GM23338 (cell line): Measurements from ENCODE around the gene CFAP65. TPM values are rescaled to one million over a fixed set of nuclear protein-coding genes. Genes with fewer than 3 reads are reported as not detected.

Experiments
- ATAC-seq: fragments of 200-7000 bp; cut with Tn5 transposase; 3 replicates; pipeline ENCODE4 v1.9.1; 2020
- DNase-seq: peaks from one replicate; pipeline ENCODE4 v3.0.0-alpha.2; 2015; ENCODE audit warnings: low spot score
- H2AFZ ChIP-seq: fragments of 200-600 bp; sonication (generic); 2 replicates; pipeline ENCODE4 v1.8.0; 2016; ENCODE audit warnings: antibody characterized with exemption, mild to moderate bottlenecking, moderate library complexity
- H3F3A ChIP-seq: fragments of 200-600 bp; sonication (generic); replicated peaks from 2 replicates; pipeline ENCODE4 v1.8.0; 2017; ENCODE audit warnings: antibody characterized with exemption, mixed run types, low read depth
- H3K27ac ChIP-seq: fragments of 200-600 bp; sonication (generic); 2 replicates; pipeline ENCODE4 v1.6.1; 2016; ENCODE audit warnings: low read depth
- H3K27me3 ChIP-seq: fragments of 200-600 bp; sonication (generic); 2 replicates; pipeline ENCODE4 v1.8.0; 2016; ENCODE audit warnings: mild to moderate bottlenecking, mixed run types, moderate library complexity; ENCODE audit not compliant: insufficient read depth
- H3K36me3 ChIP-seq: fragments of 200-600 bp; sonication (generic); 2 replicates; pipeline ENCODE4 v1.8.0; 2016; ENCODE audit warnings: mild to moderate bottlenecking; ENCODE audit not compliant: insufficient read depth
- H3K4me1 ChIP-seq: fragments of 200-600 bp; sonication (generic); 2 replicates; pipeline ENCODE4 v1.8.0; 2016; ENCODE audit warnings: mild to moderate bottlenecking, moderate library complexity; ENCODE audit not compliant: insufficient read depth
- H3K4me2 ChIP-seq: fragments of 200-600 bp; sonication (generic); 2 replicates; pipeline ENCODE4 v1.7.1; 2017; ENCODE audit warnings: mixed run types
- H3K4me3 ChIP-seq: fragments of 200-600 bp; sonication (generic); 2 replicates; pipeline ENCODE4 v1.6.1; 2016; ENCODE audit warnings: mixed run types
- H3K79me2 ChIP-seq: fragments of 200-600 bp; sonication (generic); replicated peaks from 2 replicates; pipeline ENCODE4 v1.8.0; 2017; ENCODE audit warnings: mild to moderate bottlenecking; ENCODE audit not compliant: insufficient read depth
- H3K9me2 ChIP-seq: fragments of 200-600 bp; sonication (generic); 2 replicates; pipeline ENCODE4 v1.8.0; 2017; ENCODE audit not compliant: insufficient read depth
- H4K20me1 ChIP-seq: fragments of 200-600 bp; sonication (generic); replicated peaks from 2 replicates; pipeline ENCODE4 v1.8.0; 2017; ENCODE audit warnings: mild to moderate bottlenecking; ENCODE audit not compliant: insufficient read depth
- H3K27ac Mint-ChIP-seq: 2 replicates; pipeline ENCODE4 v1.8.0; 2020; ENCODE audit warnings: inconsistent platforms, mild to moderate bottlenecking, moderate library complexity, mixed read lengths
- H3K27me3 Mint-ChIP-seq: 3 replicates; pipeline ENCODE4 v1.8.0; 2022; ENCODE audit warnings: low read depth, mild to moderate bottlenecking, moderate library complexity, mixed read lengths, inconsistent platforms; ENCODE audit not compliant: insufficient read depth, poor library complexity
- H3K36me3 Mint-ChIP-seq: 3 replicates; pipeline ENCODE4 v1.8.0; 2021; ENCODE audit warnings: low read depth, mild to moderate bottlenecking, inconsistent platforms, moderate library complexity, mixed read lengths
- H3K4me1 Mint-ChIP-seq: 3 replicates; pipeline ENCODE4 v1.8.0; 2020; ENCODE audit warnings: mild to moderate bottlenecking, inconsistent platforms, mixed read lengths
- H3K4me3 Mint-ChIP-seq: 3 replicates; pipeline ENCODE4 v1.8.0; 2021; ENCODE audit warnings: moderate library complexity, mild to moderate bottlenecking, inconsistent platforms, mixed read lengths
- H3K9me3 Mint-ChIP-seq: 3 replicates; pipeline ENCODE4 v1.8.0; 2020; ENCODE audit warnings: moderate library complexity, mild to moderate bottlenecking, inconsistent platforms, mixed read lengths
- CREB1 ChIP-seq: fragments of 250-450 bp; sonication (Bioruptor Pico); IDR thresholded peaks from 2 replicates; pipeline ENCODE4 v1.5.0; 2020; ENCODE audit warnings: low read depth, mild to moderate bottlenecking, moderate library complexity
- CTCF ChIP-seq, 2 experiments: fragments of 200-600 bp in 1 of 2; sonication (generic) in 1 of 2; conservative IDR thresholded peaks; 2 replicates each; pipeline versions ENCODE4 v1.5.1 to v1.6.1; 2016 to 2017; ENCODE audit warnings: antibody characterized with exemption in 2 of 2, low read depth in 2 of 2, mild to moderate bottlenecking in 2 of 2, moderate library complexity in 1 of 2
- EZH2 ChIP-seq: fragments of 200-600 bp; sonication (generic); IDR thresholded peaks from one replicate; pipeline ENCODE4 v1.8.0; 2017; ENCODE audit warnings: antibody characterized with exemption, mild to moderate bottlenecking, low read depth; ENCODE audit not compliant: unreplicated experiment
- EZH2phosphoT487 ChIP-seq: fragments of 200-600 bp; sonication (generic); IDR thresholded peaks from one replicate; pipeline ENCODE4 v1.8.1; 2018; ENCODE audit warnings: antibody characterized with exemption; ENCODE audit not compliant: unreplicated experiment
- NANOG ChIP-seq: IDR thresholded peaks from 2 replicates; pipeline ENCODE4 v1.6.1; 2016; ENCODE audit warnings: antibody characterized with exemption, borderline replicate concordance
- POLR2AphosphoS5 ChIP-seq: IDR thresholded peaks from 2 replicates; pipeline ENCODE4 v1.6.1; 2016; ENCODE audit warnings: antibody characterized with exemption, low read depth
- ZNF114 ChIP-seq: fragments of 250-450 bp; sonication (Bioruptor Pico); IDR thresholded peaks from 2 replicates; pipeline ENCODE4 v1.5.0; 2020; ENCODE audit warnings: mild to moderate bottlenecking, moderate library complexity
- ZNF331 ChIP-seq: fragments of 250-450 bp; sonication (Bioruptor Pico); IDR thresholded peaks from 2 replicates; pipeline ENCODE4 v1.5.0; 2020; ENCODE audit warnings: low read depth, mild to moderate bottlenecking, moderate library complexity
- polyA plus RNA-seq: library from polyadenylated mRNA; unstranded; fragments of >200 nt; fragmentation: Nextera tagmentation; extraction: Ambion mirVana; gene quantifications from 2 replicates; pipeline ENCODE4 v1.2.1, GENCODE V29; 2016
- total RNA-seq: library from RNA; depleted of rRNA; stranded (reverse); fragments of >200 nt; shearing (Covaris generic); gene quantifications from 2 replicates; pipeline ENCODE4 v1.2.3, GENCODE V29; 2014
- TF ChIP-seq, protein P1 (sequence below): IDR thresholded peaks from 2 replicates; pipeline ENCODE4 v1.6.1; 2016; ENCODE audit warnings: antibody characterized with exemption
- TF ChIP-seq, protein P2 (sequence below): fragments of 250-450 bp; sonication (Bioruptor Pico); IDR thresholded peaks from 2 replicates; pipeline ENCODE4 v1.5.0; 2020; ENCODE audit warnings: mild to moderate bottlenecking, moderate library complexity

Gene CFAP65
- total and polyA plus RNA-seq, 2 experiments from 2014 or later = 0.38 to 0.74 TPM

- Histone ChIP-seq H3K9me2 (no peaks in the 10 kb centered on the region), H3K4me1 (peaks cover 23% of the 10 kb centered on the region; the same call in 1 of the 2 replicates), H3K4me3 (peak overlapping the region; percentile 51; the same call in 1 of the 2 replicates), H3K79me2 (no peaks in the 10 kb centered on the region), H3F3A (0 out of 2 replicates have a peak, but pooled peaks cover 4% of the 10 kb centered on the region), H3K27me3 (peaks cover 100% of the 10 kb centered on the region), H3K36me3 (no peaks in the 10 kb centered on the region), H3K27ac (no peak overlapping the region), H4K20me1 (peaks cover 18% of the 10 kb centered on the region), H2AFZ (no peak overlapping the region), H3K4me2 (peak overlapping the region; percentile 81)
- no peak for ATAC-seq
- Mint-ChIP-seq H3K27me3 (peaks cover 96% of the 10 kb centered on the region), H3K4me3 (peak overlapping the region; percentile 56; the same call in 1 of the 3 replicates), H3K36me3 (no peaks in the 10 kb centered on the region; the same call in 2 of the 3 replicates), H3K4me1 (peaks cover 12% of the 10 kb centered on the region), H3K9me3 (peaks cover 3% of the 10 kb centered on the region; the same call in 2 of the 3 replicates), H3K27ac (no peak overlapping the region)
- peak; percentile 63 for TF ChIP-seq EZH2
- TF ChIP-seq NANOG = no peak
- DNase-seq = no peak
Measured at GRCh38 chr2:218986148-218986761, 55.1 kb downstream of the CFAP65 start.

GRCh38 chr2:218985325-218986091 lies 55.8 kb downstream of the CFAP65 start:
- no peaks in the 10 kb centered on the region for H3K79me2 ChIP-seq
- H3K4me2 ChIP-seq = peak overlapping the region; percentile 81
- Mint-ChIP-seq H3K4me1 (peaks cover 17% of the 10 kb centered on the region), H3K4me3 (peak overlapping the region; percentile 56), H3K27me3 (peaks cover 95% of the 10 kb centered on the region), H3K9me3 (peaks cover 3% of the 10 kb centered on the region; the same call in 2 of the 3 replicates), H3K36me3 (no peaks in the 10 kb centered on the region; the same call in 2 of the 3 replicates), H3K27ac (no peak overlapping the region)
- peaks cover 27% of the 10 kb centered on the region; the same call in 1 of the 2 replicates for H3K4me1 ChIP-seq
- H3K9me2 ChIP-seq = no peaks in the 10 kb centered on the region
- 0 out of 2 replicates have a peak, but pooled peaks cover 4% of the 10 kb centered on the region for H3F3A ChIP-seq
- DNase-seq (peak; percentile 86), ATAC-seq (peak; percentile 25)
- H3K27me3 ChIP-seq = peaks cover 99% of the 10 kb centered on the region
- H3K36me3 ChIP-seq = no peaks in the 10 kb centered on the region
- H3K27ac ChIP-seq = no peak overlapping the region
- peak overlapping the region; percentile 51 for H3K4me3 ChIP-seq
- H2AFZ ChIP-seq = peak overlapping the region; percentile 59
- H4K20me1 ChIP-seq = peaks cover 18% of the 10 kb centered on the region
- no peak for TF ChIP-seq CREB1
- no peak for TF ChIP-seq POLR2AphosphoS5
- TF ChIP-seq, protein P1, sequence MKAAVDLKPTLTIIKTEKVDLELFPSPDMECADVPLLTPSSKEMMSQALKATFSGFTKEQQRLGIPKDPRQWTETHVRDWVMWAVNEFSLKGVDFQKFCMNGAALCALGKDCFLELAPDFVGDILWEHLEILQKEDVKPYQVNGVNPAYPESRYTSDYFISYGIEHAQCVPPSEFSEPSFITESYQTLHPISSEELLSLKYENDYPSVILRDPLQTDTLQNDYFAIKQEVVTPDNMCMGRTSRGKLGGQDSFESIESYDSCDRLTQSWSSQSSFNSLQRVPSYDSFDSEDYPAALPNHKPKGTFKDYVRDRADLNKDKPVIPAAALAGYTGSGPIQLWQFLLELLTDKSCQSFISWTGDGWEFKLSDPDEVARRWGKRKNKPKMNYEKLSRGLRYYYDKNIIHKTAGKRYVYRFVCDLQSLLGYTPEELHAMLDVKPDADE = peak; percentile 31; the same call in 1 of the 2 replicates
- TF ChIP-seq ZNF114 (CRISPR knock-in tag) = no peak
- TF ChIP-seq EZH2phosphoT487 = peak; percentile 19
- no peak for TF ChIP-seq ZNF331 (CRISPR knock-in tag)
- TF ChIP-seq EZH2 = peak; percentile 89
- TF ChIP-seq NANOG = peak; percentile 9; the same call in 1 of the 2 replicates
- TF ChIP-seq, protein P2, sequence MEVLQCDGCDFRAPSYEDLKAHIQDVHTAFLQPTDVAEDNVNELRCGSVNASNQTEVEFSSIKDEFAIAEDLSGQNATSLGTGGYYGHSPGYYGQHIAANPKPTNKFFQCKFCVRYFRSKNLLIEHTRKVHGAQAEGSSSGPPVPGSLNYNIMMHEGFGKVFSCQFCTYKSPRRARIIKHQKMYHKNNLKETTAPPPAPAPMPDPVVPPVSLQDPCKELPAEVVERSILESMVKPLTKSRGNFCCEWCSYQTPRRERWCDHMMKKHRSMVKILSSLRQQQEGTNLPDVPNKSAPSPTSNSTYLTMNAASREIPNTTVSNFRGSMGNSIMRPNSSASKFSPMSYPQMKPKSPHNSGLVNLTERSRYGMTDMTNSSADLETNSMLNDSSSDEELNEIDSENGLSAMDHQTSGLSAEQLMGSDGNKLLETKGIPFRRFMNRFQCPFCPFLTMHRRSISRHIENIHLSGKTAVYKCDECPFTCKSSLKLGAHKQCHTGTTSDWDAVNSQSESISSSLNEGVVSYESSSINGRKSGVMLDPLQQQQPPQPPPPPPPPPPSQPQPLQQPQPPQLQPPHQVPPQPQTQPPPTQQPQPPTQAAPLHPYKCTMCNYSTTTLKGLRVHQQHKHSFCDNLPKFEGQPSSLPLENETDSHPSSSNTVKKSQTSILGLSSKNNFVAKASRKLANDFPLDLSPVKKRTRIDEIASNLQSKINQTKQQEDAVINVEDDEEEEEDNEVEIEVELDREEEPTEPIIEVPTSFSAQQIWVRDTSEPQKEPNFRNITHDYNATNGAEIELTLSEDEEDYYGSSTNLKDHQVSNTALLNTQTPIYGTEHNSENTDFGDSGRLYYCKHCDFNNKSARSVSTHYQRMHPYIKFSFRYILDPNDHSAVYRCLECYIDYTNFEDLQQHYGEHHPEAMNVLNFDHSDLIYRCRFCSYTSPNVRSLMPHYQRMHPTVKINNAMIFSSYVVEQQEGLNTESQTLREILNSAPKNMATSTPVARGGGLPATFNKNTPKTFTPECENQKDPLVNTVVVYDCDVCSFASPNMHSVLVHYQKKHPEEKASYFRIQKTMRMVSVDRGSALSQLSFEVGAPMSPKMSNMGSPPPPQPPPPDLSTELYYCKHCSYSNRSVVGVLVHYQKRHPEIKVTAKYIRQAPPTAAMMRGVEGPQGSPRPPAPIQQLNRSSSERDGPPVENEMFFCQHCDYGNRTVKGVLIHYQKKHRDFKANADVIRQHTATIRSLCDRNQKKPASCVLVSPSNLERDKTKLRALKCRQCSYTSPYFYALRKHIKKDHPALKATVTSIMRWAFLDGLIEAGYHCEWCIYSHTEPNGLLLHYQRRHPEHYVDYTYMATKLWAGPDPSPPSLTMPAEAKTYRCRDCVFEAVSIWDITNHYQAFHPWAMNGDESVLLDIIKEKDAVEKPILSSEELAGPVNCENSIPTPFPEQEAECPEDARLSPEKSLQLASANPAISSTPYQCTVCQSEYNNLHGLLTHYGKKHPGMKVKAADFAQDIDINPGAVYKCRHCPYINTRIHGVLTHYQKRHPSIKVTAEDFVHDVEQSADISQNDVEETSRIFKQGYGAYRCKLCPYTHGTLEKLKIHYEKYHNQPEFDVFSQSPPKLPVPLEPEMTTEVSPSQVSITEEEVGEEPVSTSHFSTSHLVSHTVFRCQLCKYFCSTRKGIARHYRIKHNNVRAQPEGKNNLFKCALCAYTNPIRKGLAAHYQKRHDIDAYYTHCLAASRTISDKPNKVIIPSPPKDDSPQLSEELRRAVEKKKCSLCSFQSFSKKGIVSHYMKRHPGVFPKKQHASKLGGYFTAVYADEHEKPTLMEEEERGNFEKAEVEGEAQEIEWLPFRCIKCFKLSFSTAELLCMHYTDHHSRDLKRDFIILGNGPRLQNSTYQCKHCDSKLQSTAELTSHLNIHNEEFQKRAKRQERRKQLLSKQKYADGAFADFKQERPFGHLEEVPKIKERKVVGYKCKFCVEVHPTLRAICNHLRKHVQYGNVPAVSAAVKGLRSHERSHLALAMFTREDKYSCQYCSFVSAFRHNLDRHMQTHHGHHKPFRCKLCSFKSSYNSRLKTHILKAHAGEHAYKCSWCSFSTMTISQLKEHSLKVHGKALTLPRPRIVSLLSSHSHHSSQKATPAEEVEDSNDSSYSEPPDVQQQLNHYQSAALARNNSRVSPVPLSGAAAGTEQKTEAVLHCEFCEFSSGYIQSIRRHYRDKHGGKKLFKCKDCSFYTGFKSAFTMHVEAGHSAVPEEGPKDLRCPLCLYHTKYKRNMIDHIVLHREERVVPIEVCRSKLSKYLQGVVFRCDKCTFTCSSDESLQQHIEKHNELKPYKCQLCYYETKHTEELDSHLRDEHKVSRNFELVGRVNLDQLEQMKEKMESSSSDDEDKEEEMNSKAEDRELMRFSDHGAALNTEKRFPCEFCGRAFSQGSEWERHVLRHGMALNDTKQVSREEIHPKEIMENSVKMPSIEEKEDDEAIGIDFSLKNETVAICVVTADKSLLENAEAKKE (CRISPR knock-in tag) = no peak
- no peak for TF ChIP-seq CTCF (conservative IDR thresholded peaks at IDR 0.05; ENCODE audit: low read depth in 2 of 2)
